Kidney (tissue), 14 donors: ENCODE data around the gene PLCH2. TPM values are rescaled to one million over a fixed set of nuclear protein-coding genes. Genes with fewer than 3 reads are reported as not detected.

Source experiments
- DNase-seq, 5 donors: peaks; one replicate each; pipeline ENCODE4 v3.0.0-alpha.2; 2013 to 2020
- FAIRE-seq: peaks from 2 replicates; lab custom pipeline; 2012; peaks lifted over from hg19 to GRCh38; lab: Jason Lieb, UNC
- H3K27ac ChIP-seq, 2 donors: one replicate each; pipeline ENCODE4 v1.7.0; 2013; ENCODE audit warnings: low read depth in 2 of 2, low read length in 2 of 2, inconsistent platforms in 1 of 2
- H3K27me3 ChIP-seq: one replicate; pipeline ENCODE4 v1.7.1; 2013; ENCODE audit warnings: low read length, inconsistent platforms; ENCODE audit not compliant: control insufficient read depth, insufficient read depth
- H3K36me3 ChIP-seq, 3 donors: one replicate each; pipeline versions ENCODE4 v1.7.0 to v1.7.1; 2013; ENCODE audit warnings: low read length in 3 of 3, control low read depth in 1 of 3, inconsistent platforms in 1 of 3; ENCODE audit not compliant: insufficient read depth in 3 of 3, control insufficient read depth in 2 of 3
- H3K4me1 ChIP-seq, 3 donors: one replicate each; pipeline versions ENCODE4 v1.7.0 to v1.7.1; 2013; ENCODE audit warnings: low read length in 3 of 3, inconsistent platforms in 1 of 3, low read depth in 1 of 3; ENCODE audit not compliant: control insufficient read depth in 2 of 3, insufficient read depth in 2 of 3
- H3K4me3 ChIP-seq, 3 donors: one replicate each; pipeline versions ENCODE4 v1.7.0 to v1.8.1; 2013; ENCODE audit warnings: low read length in 3 of 3, control low read depth in 1 of 3, inconsistent platforms in 1 of 3
- H3K9ac ChIP-seq, 3 donors: one replicate each; pipeline versions ENCODE4 v1.7.0 to v1.7.1; 2013; ENCODE audit warnings: low read length in 3 of 3, control low read depth in 1 of 3, inconsistent platforms in 1 of 3
- H3K9me3 ChIP-seq, 3 donors: one replicate each; pipeline versions ENCODE4 v1.7.0 to v1.7.1; 2013; ENCODE audit warnings: low read length in 3 of 3, control low read depth in 1 of 3, inconsistent platforms in 1 of 3; ENCODE audit not compliant: control insufficient read depth in 2 of 3, insufficient read depth in 1 of 3
- CTCF ChIP-seq: IDR thresholded peaks from 3 replicates; pipeline ENCODE4 v1.5.1; 2012; ENCODE audit warnings: mild to moderate bottlenecking, moderate library complexity, borderline replicate concordance; ENCODE audit not compliant: insufficient read depth; ENCODE audit errors: extremely low read depth
- intact Hi-C: fragments of 100-400 bp; cut with DNase I; formaldehyde crosslinking; loops from one replicate; pipeline ENCODE4 v1.11.1; 2022
- polyA plus RNA-seq: library from polyadenylated mRNA; stranded (reverse); fragments of 350-450 nt; fragmentation: Illumina TruSeq; extraction: RNeasy Lipid Tissue Mini Kit (QIAGEN cat#74804); gene quantifications from one replicate; pipeline ENCODE4 v1.2.3, GENCODE V29; 2014; ENCODE audit warnings: low read depth, low replicate concordance; ENCODE audit not compliant: insufficient read depth
- total RNA-seq: library from RNA; stranded (reverse); fragmentation: NEBNext Ultra II Directional; extraction: Animal tissue kit (Norgen Biotek cat#: 25700); gene quantifications from one replicate; pipeline ENCODE4 v1.2.1, GENCODE V29; 2021
- donor health status: control.
- donor health status: control.
- donor health status: control.
- donor health status: control.
- donor health status: control.
- donor health status: DM: yes; HTN: yes; CAD: no.
- donor health status: Normal renal cell carcinoma (clear cell type).

PLCH2 gene
- total and polyA plus RNA-seq, 2 donors from 2014 or later, result 7.4 to 8.7 TPM

- intact Hi-C loops, result no loop called here
- Histone ChIP-seq H3K4me1 (peaks cover 0 to 16% (median 8%) of the 10 kb centered on the region in 3 donors), H3K36me3 (no peaks in the 10 kb centered on the region), H3K4me3 (no peak overlapping the region), H3K27me3 (no peaks in the 10 kb centered on the region), H3K9ac (no peak overlapping the region), H3K27ac (no peak overlapping the region), H3K9me3 (no peaks in the 10 kb centered on the region)
- DNase-seq, result no peak
- no peak for TF ChIP-seq CTCF
- no peak for FAIRE-seq
Observed at GRCh38 chr1:2482588-2482987, 6.5 kb downstream of the PLCH2 start.

GRCh38 chr1:2483026-2483425, 6.9 kb downstream of the PLCH2 start:
- Histone ChIP-seq H3K27ac (no peak overlapping the region), H3K9ac (no peak overlapping the region), H3K4me1 (peaks cover 0 to 16% (median 8%) of the 10 kb centered on the region in 3 donors), H3K27me3 (no peaks in the 10 kb centered on the region), H3K4me3 (no peak overlapping the region), H3K9me3 (no peaks in the 10 kb centered on the region), H3K36me3 (no peaks in the 10 kb centered on the region)
- DNase-seq (no peak), FAIRE-seq (no peak)
- intact Hi-C loops, result no loop called here
- TF ChIP-seq CTCF, result no peak

GRCh38 chr1:2483970-2484369, 7.9 kb downstream of the PLCH2 start:
- Histone ChIP-seq H3K9me3 (no peaks in the 10 kb centered on the region), H3K27me3 (no peaks in the 10 kb centered on the region), H3K36me3 (no peaks in the 10 kb centered on the region), H3K9ac (no peak overlapping the region), H3K4me1 (peaks cover 0 to 16% (median 8%) of the 10 kb centered on the region in 3 donors), H3K27ac (no peak overlapping the region), H3K4me3 (no peak overlapping the region)
- no peak for TF ChIP-seq CTCF
- DNase-seq (no peak), FAIRE-seq (no peak)
- intact Hi-C loops, result no loop called here

GRCh38 chr1:2486041-2486440, 10.0 kb downstream of the PLCH2 start:
- Histone ChIP-seq H3K9me3 (no peaks in the 10 kb centered on the region), H3K9ac (no peak overlapping the region), H3K27ac (no peak overlapping the region), H3K4me1 (peaks cover 0 to 8% (median 5%) of the 10 kb centered on the region in 3 donors), H3K27me3 (no peaks in the 10 kb centered on the region), H3K36me3 (no peaks in the 10 kb centered on the region), H3K4me3 (no peak overlapping the region)
- intact Hi-C loops, result no loop called here
- TF ChIP-seq CTCF, result no peak
- no peak for DNase-seq
- no peak for FAIRE-seq
